ENCODE measurements around the gene ITGA11. TPM values are rescaled to one million over a fixed set of nuclear protein-coding genes. Genes with fewer than 3 reads are reported as not detected.
A peak's percentile ranks its signal among the peaks of the same experiment; 100 is the strongest.

The ITGA11 gene
- polyA plus RNA-seq, 1 of the 3 experiments (the other 2 are of a cell fraction): 0.49 TPM

DNA sequence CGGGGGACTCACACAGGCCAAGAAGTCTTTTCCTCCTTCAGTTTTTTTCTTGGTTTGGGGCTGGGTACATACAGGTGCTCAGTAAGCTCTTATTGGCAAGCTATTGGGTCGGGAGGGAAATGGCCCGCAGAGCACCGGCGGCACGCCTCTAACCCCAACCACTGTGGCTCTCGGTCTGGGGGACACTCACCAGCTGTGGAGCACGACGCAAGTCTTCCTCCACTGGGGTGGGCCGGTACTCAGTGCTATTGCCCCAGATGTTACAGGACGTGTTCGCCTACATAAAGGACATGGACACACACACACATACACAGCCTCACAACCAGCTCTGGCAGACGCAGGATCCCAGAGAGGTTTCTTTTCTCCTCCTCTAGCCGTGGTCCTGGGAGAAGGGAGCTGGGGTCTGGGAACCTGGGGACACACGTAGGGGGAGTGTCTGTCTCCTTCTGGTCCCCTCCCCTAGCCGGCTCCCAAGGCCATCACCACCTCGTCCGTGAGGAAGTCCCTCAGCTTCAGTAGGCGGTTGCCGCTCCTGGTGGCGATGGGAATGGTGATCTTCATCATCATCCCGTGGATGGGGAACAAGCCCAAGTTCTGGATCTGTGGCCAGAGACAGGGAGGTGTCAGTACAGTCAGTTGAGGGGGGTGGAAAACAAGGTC is 121.0 kb downstream of the ITGA11 start:
- H3K36me3 ChIP-seq (replicated peaks in 1 of 2; ENCODE audit: control insufficient read depth in 1 of 2, insufficient read depth in 2 of 2, low read length in 1 of 2): no peaks in the 10 kb centered on the region
- no peaks in the 10 kb centered on the region for H3K9me2 ChIP-seq
- ChIA-PET POLR2A (interaction anchor here (1.8 kb wide), 1 partner anchor 34 kb away, joined by 5 read pairs; the partner anchor contains the start of gene FEM1B), CTCF (interaction anchor here (0.7 to 2.7 kb wide), 6 partner anchors 58 to 614 kb away, joined by 3 to 12 read pairs (median 3); no protein-coding TSS in a partner anchor)
- H3K9ac ChIP-seq: no peak overlapping the region
- no peaks in the 10 kb centered on the region for H4K20me1 ChIP-seq (ENCODE audit: insufficient read depth)
- no peaks in the 10 kb centered on the region for H3K27me3 ChIP-seq (ENCODE audit: insufficient read depth)
- no peaks in the 10 kb centered on the region for H3K9me3 ChIP-seq
- H3K79me2 ChIP-seq (ENCODE audit: insufficient read depth): no peaks in the 10 kb centered on the region
- H3F3A ChIP-seq (replicated peaks; ENCODE audit: insufficient read depth): no peaks in the 10 kb centered on the region
- WGBS (ENCODE audit: low lambda C conversion rate): 90% methylated on average over 15 of the region's 22 CpGs
- TF ChIP-seq EP300 (IDR thresholded peaks at IDR 0.05; ENCODE audit: borderline replicate concordance in 1 of 2, low read depth in 1 of 2, low read length in 1 of 2) (no peak), MXI1 (IDR thresholded peaks at IDR 0.05; ENCODE audit: low read depth, low read length) (no peak), NRF1 (IDR thresholded peaks at IDR 0.05; ENCODE audit: low read depth, low read length) (no peak), FOXJ3 (CRISPR knock-in tag; IDR thresholded peaks at IDR 0.05) (no peak), RCOR1 (IDR thresholded peaks at IDR 0.05; ENCODE audit: low read length) (no peak), RAD21 (IDR thresholded peaks at IDR 0.05; ENCODE audit: low read length) (no peak), TAF1 (IDR thresholded peaks at IDR 0.05; ENCODE audit: borderline replicate concordance, low read depth, low read length) (no peak), SIN3A (IDR thresholded peaks at IDR 0.05; ENCODE audit: borderline replicate concordance, low read depth, low read length) (no peak)
- TF ChIP-seq, protein P1, sequence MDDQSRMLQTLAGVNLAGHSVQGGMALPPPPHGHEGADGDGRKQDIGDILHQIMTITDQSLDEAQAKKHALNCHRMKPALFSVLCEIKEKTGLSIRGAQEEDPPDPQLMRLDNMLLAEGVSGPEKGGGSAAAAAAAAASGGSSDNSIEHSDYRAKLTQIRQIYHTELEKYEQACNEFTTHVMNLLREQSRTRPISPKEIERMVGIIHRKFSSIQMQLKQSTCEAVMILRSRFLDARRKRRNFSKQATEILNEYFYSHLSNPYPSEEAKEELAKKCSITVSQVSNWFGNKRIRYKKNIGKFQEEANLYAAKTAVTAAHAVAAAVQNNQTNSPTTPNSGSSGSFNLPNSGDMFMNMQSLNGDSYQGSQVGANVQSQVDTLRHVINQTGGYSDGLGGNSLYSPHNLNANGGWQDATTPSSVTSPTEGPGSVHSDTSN (IDR thresholded peaks at IDR 0.05): no peak
- no peak overlapping the region for H2AFZ ChIP-seq (ENCODE audit: low read depth)
- H3K27ac ChIP-seq (ENCODE audit: low read depth in 2 of 2, low read length in 1 of 2): no peak overlapping the region
- peaks cover 0 to 9% of the 10 kb centered on the region in 2 experiments; a peak in 1 of 4 replicates for H3K4me1 ChIP-seq (ENCODE audit: control insufficient read depth in 1 of 2, insufficient read depth in 2 of 2, low read depth in 1 of 2, low read length in 1 of 2)
- H3K4me2 ChIP-seq: no peak overlapping the region
- no peak overlapping the region for H3K4me3 ChIP-seq (ENCODE audit: low read depth in 2 of 2, low read length in 1 of 2)
- no peak for DNase-seq

DNA sequence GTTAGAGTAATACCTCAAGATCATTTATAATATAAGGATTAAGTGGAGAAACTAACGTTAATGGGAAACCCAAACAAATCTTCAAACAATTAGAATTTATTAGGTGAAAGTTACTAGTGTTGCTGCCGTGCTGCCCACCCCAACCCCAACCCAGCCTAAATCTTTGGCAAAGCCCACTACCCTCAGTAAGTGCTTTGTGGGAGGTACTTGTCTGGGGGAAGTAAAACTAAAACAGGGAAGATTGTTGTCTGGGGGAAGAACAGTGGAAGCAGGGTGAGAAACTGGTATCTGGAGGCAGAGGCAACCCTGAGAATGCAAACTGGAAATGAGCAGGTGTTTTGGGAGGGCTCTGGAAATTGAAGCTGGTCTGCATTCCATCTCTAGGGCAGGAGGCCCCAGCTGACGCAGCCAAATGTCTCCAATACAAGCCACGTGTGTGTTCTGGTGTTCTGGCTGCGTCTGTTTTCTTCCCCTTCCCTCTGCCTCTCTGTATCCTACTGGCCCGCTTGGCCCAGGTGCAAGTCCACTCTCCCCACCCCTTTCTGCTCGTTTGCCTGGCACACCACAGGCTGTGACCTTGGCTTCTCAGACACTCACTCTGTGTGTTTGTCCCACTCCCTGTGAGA is 121.7 kb downstream of the ITGA11 start:
- 78% methylated on average over 7 of the region's 7 CpGs for WGBS (ENCODE audit: low lambda C conversion rate)
- TF ChIP-seq, protein P2, sequence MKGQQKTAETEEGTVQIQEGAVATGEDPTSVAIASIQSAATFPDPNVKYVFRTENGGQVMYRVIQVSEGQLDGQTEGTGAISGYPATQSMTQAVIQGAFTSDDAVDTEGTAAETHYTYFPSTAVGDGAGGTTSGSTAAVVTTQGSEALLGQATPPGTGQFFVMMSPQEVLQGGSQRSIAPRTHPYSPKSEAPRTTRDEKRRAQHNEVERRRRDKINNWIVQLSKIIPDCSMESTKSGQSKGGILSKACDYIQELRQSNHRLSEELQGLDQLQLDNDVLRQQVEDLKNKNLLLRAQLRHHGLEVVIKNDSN (IDR thresholded peaks at IDR 0.05; ENCODE audit: borderline replicate concordance, low read depth): no peak
- no peak for TF ChIP-seq GATA2 (CRISPR knock-in tag; IDR thresholded peaks at IDR 0.05)
- TF ChIP-seq TEAD4 (IDR thresholded peaks at IDR 0.05; ENCODE audit: borderline replicate concordance, insufficient read depth): no peak
- TF ChIP-seq ELF1 (IDR thresholded peaks at IDR 0.05): no peak
- no peak for TF ChIP-seq TAF1 (IDR thresholded peaks at IDR 0.05; ENCODE audit: borderline replicate concordance, low read depth, low read length)
- 0 out of 2 replicates have a peak, but pooled peaks have one; percentile 41 for TF ChIP-seq MXI1 (IDR thresholded peaks at IDR 0.05; ENCODE audit: low read depth, low read length)
- TF ChIP-seq, protein P3, sequence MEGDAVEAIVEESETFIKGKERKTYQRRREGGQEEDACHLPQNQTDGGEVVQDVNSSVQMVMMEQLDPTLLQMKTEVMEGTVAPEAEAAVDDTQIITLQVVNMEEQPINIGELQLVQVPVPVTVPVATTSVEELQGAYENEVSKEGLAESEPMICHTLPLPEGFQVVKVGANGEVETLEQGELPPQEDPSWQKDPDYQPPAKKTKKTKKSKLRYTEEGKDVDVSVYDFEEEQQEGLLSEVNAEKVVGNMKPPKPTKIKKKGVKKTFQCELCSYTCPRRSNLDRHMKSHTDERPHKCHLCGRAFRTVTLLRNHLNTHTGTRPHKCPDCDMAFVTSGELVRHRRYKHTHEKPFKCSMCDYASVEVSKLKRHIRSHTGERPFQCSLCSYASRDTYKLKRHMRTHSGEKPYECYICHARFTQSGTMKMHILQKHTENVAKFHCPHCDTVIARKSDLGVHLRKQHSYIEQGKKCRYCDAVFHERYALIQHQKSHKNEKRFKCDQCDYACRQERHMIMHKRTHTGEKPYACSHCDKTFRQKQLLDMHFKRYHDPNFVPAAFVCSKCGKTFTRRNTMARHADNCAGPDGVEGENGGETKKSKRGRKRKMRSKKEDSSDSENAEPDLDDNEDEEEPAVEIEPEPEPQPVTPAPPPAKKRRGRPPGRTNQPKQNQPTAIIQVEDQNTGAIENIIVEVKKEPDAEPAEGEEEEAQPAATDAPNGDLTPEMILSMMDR (IDR thresholded peaks at IDR 0.05): no peak
- TF ChIP-seq SMC3 (IDR thresholded peaks at IDR 0.05; ENCODE audit: low read depth, low read length): no peak
- TF ChIP-seq CHD2 (IDR thresholded peaks at IDR 0.05; ENCODE audit: low read length, partially characterized antibody): peak; percentile 8
- TF ChIP-seq, protein P1 (IDR thresholded peaks at IDR 0.05): no peak
- no peak for TF ChIP-seq NRF1 (IDR thresholded peaks at IDR 0.05; ENCODE audit: low read depth, low read length)
- TF ChIP-seq, protein P4, sequence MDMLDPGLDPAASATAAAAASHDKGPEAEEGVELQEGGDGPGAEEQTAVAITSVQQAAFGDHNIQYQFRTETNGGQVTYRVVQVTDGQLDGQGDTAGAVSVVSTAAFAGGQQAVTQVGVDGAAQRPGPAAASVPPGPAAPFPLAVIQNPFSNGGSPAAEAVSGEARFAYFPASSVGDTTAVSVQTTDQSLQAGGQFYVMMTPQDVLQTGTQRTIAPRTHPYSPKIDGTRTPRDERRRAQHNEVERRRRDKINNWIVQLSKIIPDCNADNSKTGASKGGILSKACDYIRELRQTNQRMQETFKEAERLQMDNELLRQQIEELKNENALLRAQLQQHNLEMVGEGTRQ (IDR thresholded peaks at IDR 0.05; ENCODE audit: borderline replicate concordance, low read depth, low read length): no peak
- TF ChIP-seq EP300 (IDR thresholded peaks at IDR 0.05; ENCODE audit: borderline replicate concordance in 1 of 2, low read depth in 1 of 2, low read length in 1 of 2): 0 out of 4 replicates have a peak, but pooled peaks of 1 of the 2 experiments have one; percentile 12
- TF ChIP-seq NFIC (IDR thresholded peaks at IDR 0.05; ENCODE audit: borderline replicate concordance): no peak
- TF ChIP-seq RCOR1 (IDR thresholded peaks at IDR 0.05; ENCODE audit: low read length): peak; percentile 51; the same call in 1 of the 2 replicates
- H2AFZ ChIP-seq (ENCODE audit: low read depth): no peak overlapping the region
- no peaks in the 10 kb centered on the region for H3K27me3 ChIP-seq (ENCODE audit: insufficient read depth)
- no peaks in the 10 kb centered on the region for H3K36me3 ChIP-seq (replicated peaks in 1 of 2; ENCODE audit: control insufficient read depth in 1 of 2, insufficient read depth in 2 of 2, low read length in 1 of 2)
- no peak overlapping the region for H3K4me3 ChIP-seq (ENCODE audit: low read depth in 2 of 2, low read length in 1 of 2)
- H3K4me2 ChIP-seq: no peak overlapping the region
- H3K4me1 ChIP-seq (ENCODE audit: control insufficient read depth in 1 of 2, insufficient read depth in 2 of 2, low read depth in 1 of 2, low read length in 1 of 2): peaks cover 0 to 9% of the 10 kb centered on the region in 2 experiments; a peak in 1 of 4 replicates
- no peak overlapping the region for H3K27ac ChIP-seq (ENCODE audit: low read depth in 2 of 2, low read length in 1 of 2)
- POLR2A ChIA-PET: interaction anchor here (1.8 kb wide), 1 partner anchor 33 kb away, joined by 5 read pairs; the partner anchor contains the start of gene FEM1B
- no peaks in the 10 kb centered on the region for H3K79me2 ChIP-seq (ENCODE audit: insufficient read depth)
- no peaks in the 10 kb centered on the region for H3F3A ChIP-seq (replicated peaks; ENCODE audit: insufficient read depth)
- H3K9me2 ChIP-seq: no peaks in the 10 kb centered on the region
- no peak overlapping the region for H3K9ac ChIP-seq
- H4K20me1 ChIP-seq (ENCODE audit: insufficient read depth): no peaks in the 10 kb centered on the region
- no peaks in the 10 kb centered on the region for H3K9me3 ChIP-seq
- CTCF ChIA-PET: interaction anchor here (0.7 to 1.4 kb wide), 2 partner anchors 58 to 566 kb away, joined by 3 read pairs; no protein-coding TSS in a partner anchor
- peak; percentile 21 for DNase-seq

Data from SK-N-SH (cell line).